Measurements from ENCODE around the gene HS6ST3. TPM values are rescaled to one million over a fixed set of nuclear protein-coding genes. Genes with fewer than 3 reads are reported as not detected.

Gene HS6ST3
- total and polyA plus RNA-seq, 10 donors: 0.03 TPM; not detected in 9

- intact Hi-C loops (cut with DNase I; ENCODE audit: low total_unique reads): no loop called here
- no peaks in the 10 kb centered on the region for H3K27me3 ChIP-seq (replicated peaks in 1 of 7)
- DNase-seq: no peak
- no peak overlapping the region for H3K27ac ChIP-seq
- no peak overlapping the region for H3K4me3 ChIP-seq
- peaks cover 0 to 10% (median 0%) of the 10 kb centered on the region in 8 donors for H3K9me3 ChIP-seq
- TF ChIP-seq, protein P1, sequence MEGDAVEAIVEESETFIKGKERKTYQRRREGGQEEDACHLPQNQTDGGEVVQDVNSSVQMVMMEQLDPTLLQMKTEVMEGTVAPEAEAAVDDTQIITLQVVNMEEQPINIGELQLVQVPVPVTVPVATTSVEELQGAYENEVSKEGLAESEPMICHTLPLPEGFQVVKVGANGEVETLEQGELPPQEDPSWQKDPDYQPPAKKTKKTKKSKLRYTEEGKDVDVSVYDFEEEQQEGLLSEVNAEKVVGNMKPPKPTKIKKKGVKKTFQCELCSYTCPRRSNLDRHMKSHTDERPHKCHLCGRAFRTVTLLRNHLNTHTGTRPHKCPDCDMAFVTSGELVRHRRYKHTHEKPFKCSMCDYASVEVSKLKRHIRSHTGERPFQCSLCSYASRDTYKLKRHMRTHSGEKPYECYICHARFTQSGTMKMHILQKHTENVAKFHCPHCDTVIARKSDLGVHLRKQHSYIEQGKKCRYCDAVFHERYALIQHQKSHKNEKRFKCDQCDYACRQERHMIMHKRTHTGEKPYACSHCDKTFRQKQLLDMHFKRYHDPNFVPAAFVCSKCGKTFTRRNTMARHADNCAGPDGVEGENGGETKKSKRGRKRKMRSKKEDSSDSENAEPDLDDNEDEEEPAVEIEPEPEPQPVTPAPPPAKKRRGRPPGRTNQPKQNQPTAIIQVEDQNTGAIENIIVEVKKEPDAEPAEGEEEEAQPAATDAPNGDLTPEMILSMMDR (IDR thresholded peaks at IDR 0.05 in 8 of 11, conservative IDR thresholded peaks at IDR 0.05 in 3 of 11): no peak
- TF ChIP-seq POLR2AphosphoS5 (IDR thresholded peaks at IDR 0.05): no peak
- no peak for TF ChIP-seq POLR2A (IDR thresholded peaks at IDR 0.05)
- no peaks in the 10 kb centered on the region for H3K36me3 ChIP-seq
- H3K4me1 ChIP-seq: no peaks in the 10 kb centered on the region
- WGBS, 5 donors: 83 to 86% (median 84%) methylated on average over 6 of the region's 6 CpGs
Observed at GRCh38 chr13:96200810-96201209, 110.9 kb downstream of the HS6ST3 start.

DNA sequence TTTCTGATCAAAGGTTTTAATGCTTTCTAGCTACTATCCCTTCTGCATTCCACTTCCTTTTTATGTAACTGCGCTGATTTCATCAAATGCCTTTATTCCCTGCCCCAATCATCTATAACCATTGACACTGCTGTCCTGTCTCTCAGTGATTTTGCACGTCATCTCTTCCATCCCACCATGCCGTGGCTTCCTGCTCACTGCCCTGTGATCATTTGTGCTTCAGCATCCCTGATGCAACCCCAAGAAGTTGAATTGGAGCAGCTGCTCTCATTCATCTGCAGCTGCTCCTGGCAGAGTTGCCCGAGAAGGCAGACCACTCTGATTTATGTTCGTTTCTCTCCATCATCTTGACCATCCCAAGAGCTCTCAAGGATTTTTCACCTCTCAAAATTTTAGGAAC, 112.4 kb downstream of the HS6ST3 start:
- intact Hi-C loops (cut with DNase I; ENCODE audit: low total_unique reads): no loop called here
- TF ChIP-seq, protein P1 (IDR thresholded peaks at IDR 0.05 in 8 of 11, conservative IDR thresholded peaks at IDR 0.05 in 3 of 11): no peak
- TF ChIP-seq POLR2AphosphoS5 (IDR thresholded peaks at IDR 0.05): no peak
- no peak for TF ChIP-seq POLR2A (IDR thresholded peaks at IDR 0.05)
- Histone ChIP-seq H3K9me3 (peaks cover 0 to 12% (median 0%) of the 10 kb centered on the region in 8 donors), H3K27ac (no peak overlapping the region), H3K4me3 (no peak overlapping the region), H3K36me3 (no peaks in the 10 kb centered on the region), H3K4me1 (no peaks in the 10 kb centered on the region), H3K27me3 (replicated peaks in 1 of 7) (no peaks in the 10 kb centered on the region)
- 64 to 83% (median 73%) methylated on average over 5 of the region's 5 CpGs for WGBS, 5 donors
- DNase-seq: no peak

- WGBS, 5 donors: 78 to 86% (median 81%) methylated on average over 2 of the region's 2 CpGs
- no peak for DNase-seq
- Histone ChIP-seq H3K9me3 (peaks cover 0 to 6% (median 0%) of the 10 kb centered on the region in 8 donors), H3K4me3 (no peak overlapping the region), H3K36me3 (no peaks in the 10 kb centered on the region), H3K27ac (no peak overlapping the region), H3K4me1 (no peaks in the 10 kb centered on the region), H3K27me3 (replicated peaks in 1 of 7) (no peaks in the 10 kb centered on the region)
- TF ChIP-seq POLR2AphosphoS5 (IDR thresholded peaks at IDR 0.05) (no peak), POLR2A (IDR thresholded peaks at IDR 0.05) (no peak)
- TF ChIP-seq, protein P1 (IDR thresholded peaks at IDR 0.05 in 8 of 11, conservative IDR thresholded peaks at IDR 0.05 in 3 of 11): no peak
- intact Hi-C loops (cut with DNase I; ENCODE audit: low total_unique reads): no loop called here
Observed at GRCh38 chr13:96203471-96203870, 113.6 kb downstream of the HS6ST3 start.

DNA sequence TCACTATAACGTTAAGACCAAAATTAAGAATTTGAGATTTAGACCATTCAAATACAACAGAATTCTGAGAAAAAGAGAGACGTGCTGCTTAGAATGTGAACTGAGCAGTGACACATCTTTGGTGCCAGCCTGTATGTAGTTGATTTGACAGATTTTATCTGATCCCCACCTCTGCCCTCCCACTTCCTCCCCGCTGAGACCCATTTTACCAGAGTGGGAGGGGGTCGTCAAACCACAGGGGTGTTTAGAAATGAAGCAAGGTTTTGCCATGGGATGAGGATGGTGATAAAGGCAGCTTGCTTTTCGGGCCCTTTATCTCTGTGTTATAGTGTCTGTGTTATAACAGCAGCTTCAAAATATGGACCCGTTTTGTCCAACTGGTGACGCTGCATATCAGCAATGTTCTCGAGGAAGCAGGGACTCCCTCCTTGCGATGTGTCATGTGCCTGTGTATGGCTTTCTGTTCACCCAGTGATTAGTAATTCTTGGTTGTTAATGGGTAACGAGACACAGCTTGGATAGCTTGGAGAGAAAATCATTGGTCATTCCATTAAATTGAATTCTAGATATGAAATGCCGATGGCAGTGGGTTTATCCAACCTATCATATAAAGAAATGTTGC, 125.0 kb downstream of the HS6ST3 start:
- Histone ChIP-seq H3K4me1 (no peaks in the 10 kb centered on the region), H3K9me3 (no peaks in the 10 kb centered on the region), H3K27ac (no peak overlapping the region), H3K36me3 (no peaks in the 10 kb centered on the region), H3K27me3 (replicated peaks in 1 of 7) (no peaks in the 10 kb centered on the region), H3K4me3 (no peak overlapping the region)
- DNase-seq: no peak
- 73 to 78% (median 75%) methylated on average over 11 of the region's 11 CpGs for WGBS, 5 donors
- intact Hi-C loops (cut with DNase I; ENCODE audit: low total_unique reads): no loop called here
- TF ChIP-seq, protein P1 (IDR thresholded peaks at IDR 0.05 in 8 of 11, conservative IDR thresholded peaks at IDR 0.05 in 3 of 11): no peak
- TF ChIP-seq POLR2A (IDR thresholded peaks at IDR 0.05) (no peak), POLR2AphosphoS5 (IDR thresholded peaks at IDR 0.05) (no peak)

Data from spleen (tissue), 11 donors.